ACC112 (cell line): ENCODE results near the gene DIAPH1.
A peak's percentile ranks its signal among the peaks of the same experiment; 100 is the strongest.

Experiments used
- H2AFZ ChIP-seq: fragments of 200-600 bp; sonication (generic); one replicate; pipeline ENCODE4 v1.6.0; 2017; ENCODE audit warnings: antibody characterized with exemption, low read length; ENCODE audit not compliant: unreplicated experiment
- H3K27ac ChIP-seq: fragments of 200-600 bp; sonication (generic); 2 replicates; pipeline ENCODE4 v1.5.1; 2014; ENCODE audit warnings: low read depth, mild to moderate bottlenecking, antibody characterized with exemption, low read length, moderate library complexity
- H3K27me3 ChIP-seq: fragments of 200-600 bp; sonication (generic); 2 replicates; pipeline ENCODE4 v1.6.1; 2014; ENCODE audit warnings: mild to moderate bottlenecking, antibody characterized with exemption, low read length, moderate library complexity, mixed read lengths; ENCODE audit not compliant: insufficient read depth
- H3K36me3 ChIP-seq: fragments of 200-600 bp; sonication (generic); 2 replicates; pipeline ENCODE4 v1.6.1; 2016; ENCODE audit warnings: mild to moderate bottlenecking, antibody characterized with exemption, low read length, moderate library complexity, mixed read lengths; ENCODE audit not compliant: insufficient read depth
- H3K4me1 ChIP-seq: fragments of 200-600 bp; sonication (generic); one replicate; pipeline ENCODE4 v1.6.1; 2016; ENCODE audit warnings: low read length, mixed read lengths; ENCODE audit not compliant: insufficient read depth, unreplicated experiment, control insufficient read depth
- H3K4me3 ChIP-seq: fragments of 200-600 bp; sonication (generic); 2 replicates; pipeline ENCODE4 v1.5.1; 2014; ENCODE audit warnings: mild to moderate bottlenecking, low read depth, low read length
- H3K79me2 ChIP-seq: fragments of 200-600 bp; sonication (generic); one replicate; pipeline ENCODE4 v1.6.0; 2016; ENCODE audit warnings: low read length; ENCODE audit not compliant: control insufficient read depth, unreplicated experiment, insufficient read depth

Gene DIAPH1

DNA sequence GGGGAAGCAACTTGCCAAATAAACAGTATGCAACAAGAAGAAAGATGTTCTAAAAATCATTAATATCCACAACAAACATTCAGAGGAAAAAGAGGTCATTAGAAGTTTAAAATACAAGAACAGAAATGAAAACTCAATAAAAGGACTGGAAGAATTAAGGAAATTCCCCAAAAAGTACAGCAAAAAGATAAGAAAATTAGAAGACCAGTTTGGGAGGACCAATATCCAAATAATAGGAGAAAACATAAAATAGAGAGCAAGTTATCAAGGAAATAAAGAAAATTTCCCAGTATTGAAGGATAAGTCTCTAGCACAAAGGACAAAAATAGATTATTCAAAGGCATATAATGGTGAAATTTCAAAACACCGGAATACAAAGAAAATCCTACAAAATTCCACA, 21.9 kb downstream of the DIAPH1 start:
- Histone ChIP-seq H2AFZ (no peak overlapping the region), H3K4me1 (peaks cover 29% of the 10 kb centered on the region), H3K27ac (no peak overlapping the region), H3K4me3 (no peak overlapping the region), H3K36me3 (no peaks in the 10 kb centered on the region), H3K27me3 (no peaks in the 10 kb centered on the region), H3K79me2 (peaks cover 51% of the 10 kb centered on the region)

- H3K27ac ChIP-seq: no peak overlapping the region
- peaks cover 30% of the 10 kb centered on the region for H3K79me2 ChIP-seq
- no peak overlapping the region for H2AFZ ChIP-seq
- H3K4me3 ChIP-seq: no peak overlapping the region
- peaks cover 10% of the 10 kb centered on the region; the same call in 1 of the 2 replicates for H3K36me3 ChIP-seq
- peaks cover 5% of the 10 kb centered on the region for H3K4me1 ChIP-seq
- H3K27me3 ChIP-seq: no peaks in the 10 kb centered on the region
Measured at GRCh38 chr5:141590127-141590526, 28.7 kb downstream of the DIAPH1 start.

DNA sequence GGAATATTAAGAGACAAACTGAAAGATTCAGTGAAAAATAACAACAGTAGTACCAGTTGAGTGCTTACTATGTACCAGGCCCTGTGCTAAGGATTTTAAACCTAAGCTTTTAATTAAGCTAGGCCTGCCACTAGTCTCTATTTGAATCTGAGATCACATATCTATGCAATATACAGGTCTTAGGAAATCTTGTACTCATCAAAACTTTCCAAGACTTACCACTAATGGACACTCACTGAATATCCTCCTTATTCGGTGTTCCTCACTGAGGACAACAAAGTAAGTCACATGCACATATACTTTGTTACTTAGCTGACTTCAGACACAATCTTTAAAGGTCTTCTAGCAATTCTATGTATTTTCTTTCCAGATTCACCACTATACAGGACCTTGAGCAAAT, 32.6 kb downstream of the DIAPH1 start:
- Histone ChIP-seq H2AFZ (no peak overlapping the region), H3K27me3 (no peaks in the 10 kb centered on the region), H3K4me3 (no peak overlapping the region), H3K36me3 (peaks cover 24% of the 10 kb centered on the region), H3K4me1 (no peaks in the 10 kb centered on the region), H3K79me2 (peaks cover 28% of the 10 kb centered on the region), H3K27ac (no peak overlapping the region)

DNA sequence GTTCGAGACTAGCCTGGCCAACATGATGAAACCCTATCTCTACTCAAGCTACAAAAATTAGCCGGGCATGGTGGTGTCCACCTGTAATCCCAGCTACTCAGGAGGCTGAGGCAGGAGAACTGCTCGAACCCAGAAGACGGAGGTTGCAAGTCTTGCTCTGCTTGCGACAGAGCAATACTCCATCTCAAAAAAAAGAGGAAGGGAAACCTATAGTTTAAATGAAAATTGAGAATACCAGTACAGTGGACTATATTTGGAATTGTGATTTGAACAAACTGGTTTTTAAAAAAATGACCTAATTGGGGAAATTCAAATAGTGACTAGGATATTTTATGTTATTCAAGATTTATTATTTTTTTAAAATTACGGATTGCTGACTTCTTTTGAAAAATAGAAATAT, 33.2 kb downstream of the DIAPH1 start:
- Histone ChIP-seq H3K4me3 (no peak overlapping the region), H3K79me2 (peaks cover 22% of the 10 kb centered on the region), H3K27me3 (no peaks in the 10 kb centered on the region), H2AFZ (no peak overlapping the region), H3K27ac (no peak overlapping the region), H3K36me3 (peaks cover 30% of the 10 kb centered on the region), H3K4me1 (no peaks in the 10 kb centered on the region)

DNA sequence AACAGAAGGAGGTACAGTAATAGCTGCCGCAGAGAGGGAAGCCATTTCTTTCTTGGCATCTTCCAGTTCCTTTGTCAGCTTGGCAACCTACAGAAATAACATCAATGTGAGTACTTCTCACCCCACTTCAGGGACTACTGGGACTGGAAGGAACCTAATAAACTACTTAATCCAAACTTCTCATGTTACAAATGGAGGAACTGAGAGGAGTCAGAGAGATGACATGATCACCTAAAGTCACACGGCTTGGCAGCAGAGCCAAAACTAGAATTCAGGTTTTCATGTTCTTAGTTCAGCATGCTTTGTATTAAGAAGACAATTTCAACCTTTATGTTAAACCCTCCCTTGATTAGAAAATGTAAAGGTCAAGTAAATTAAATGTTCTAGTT, 44.7 kb downstream of the DIAPH1 start:
- Histone ChIP-seq H3K4me1 (no peaks in the 10 kb centered on the region), H3K27ac (no peak overlapping the region), H3K36me3 (peaks cover 22% of the 10 kb centered on the region; the same call in 1 of the 2 replicates), H3K27me3 (no peaks in the 10 kb centered on the region), H3K4me3 (no peak overlapping the region), H3K79me2 (no peaks in the 10 kb centered on the region), H2AFZ (no peak overlapping the region)

- H3K4me1 ChIP-seq: no peaks in the 10 kb centered on the region
- no peaks in the 10 kb centered on the region for H3K27me3 ChIP-seq
- no peak overlapping the region for H2AFZ ChIP-seq
- peaks cover 22% of the 10 kb centered on the region; the same call in 1 of the 2 replicates for H3K36me3 ChIP-seq
- H3K79me2 ChIP-seq: no peaks in the 10 kb centered on the region
- no peak overlapping the region for H3K4me3 ChIP-seq
- no peak overlapping the region for H3K27ac ChIP-seq
Measured at GRCh38 chr5:141573489-141574121, 45.2 kb downstream of the DIAPH1 start.

DNA sequence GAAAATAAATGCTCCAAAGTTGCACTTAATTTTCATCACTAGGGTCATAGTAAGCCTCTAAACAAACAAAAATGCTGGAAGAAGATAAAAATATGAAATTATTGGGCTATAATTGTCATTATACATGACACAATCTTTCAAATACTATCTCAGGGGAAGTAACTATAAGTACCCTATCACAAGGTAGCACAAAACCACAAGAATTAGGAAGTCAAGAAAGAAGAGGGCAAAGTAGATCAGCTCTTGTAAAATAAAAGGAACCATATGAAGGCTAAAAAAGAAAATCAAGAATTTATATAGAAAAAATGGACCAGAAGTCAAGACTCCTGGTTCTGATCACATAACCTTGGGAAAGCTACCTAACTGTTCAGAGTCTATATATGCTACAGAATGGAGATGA, 48.1 kb downstream of the DIAPH1 start:
- Histone ChIP-seq H3K4me3 (no peak overlapping the region), H3K27ac (no peak overlapping the region), H3K4me1 (peaks cover 15% of the 10 kb centered on the region), H3K36me3 (no peaks in the 10 kb centered on the region), H3K27me3 (no peaks in the 10 kb centered on the region), H2AFZ (no peak overlapping the region), H3K79me2 (no peaks in the 10 kb centered on the region)

DNA sequence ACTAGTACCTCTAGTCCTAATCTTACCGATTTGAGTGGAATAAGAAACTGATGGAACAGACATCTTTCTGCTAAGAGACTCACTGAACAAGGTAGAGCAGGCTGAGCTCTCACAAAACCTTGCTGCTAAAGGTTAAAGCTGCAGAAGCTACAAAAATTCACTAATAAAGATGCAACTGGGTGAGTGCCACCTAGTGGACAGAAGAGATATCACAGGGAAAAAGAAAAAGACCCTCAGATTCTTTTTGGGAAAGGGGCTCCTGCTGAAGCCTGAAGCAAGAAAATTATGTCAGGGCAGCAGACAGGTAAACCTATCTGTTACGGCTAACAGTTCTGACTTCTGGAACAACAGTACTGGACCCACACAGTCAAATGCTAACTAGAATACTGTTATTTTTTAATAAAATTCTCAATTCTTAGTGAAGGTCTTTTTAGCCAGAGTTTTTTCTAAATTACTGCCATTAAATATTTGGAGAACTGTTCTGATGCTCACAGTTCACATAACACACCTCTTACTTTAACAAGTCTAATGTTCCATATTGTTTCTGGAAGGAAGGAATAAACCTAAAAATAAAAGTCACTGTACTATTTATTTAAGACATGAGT, 51.2 kb downstream of the DIAPH1 start:
- Histone ChIP-seq H3K36me3 (peaks cover 6% of the 10 kb centered on the region), H3K27me3 (no peaks in the 10 kb centered on the region), H3K79me2 (no peaks in the 10 kb centered on the region), H3K4me1 (peaks cover 25% of the 10 kb centered on the region), H3K4me3 (no peak overlapping the region), H3K27ac (no peak overlapping the region), H2AFZ (no peak overlapping the region)

GRCh38 chr5:141565826-141566570, 52.8 kb downstream of the DIAPH1 start:
- no peak overlapping the region for H3K4me3 ChIP-seq
- no peaks in the 10 kb centered on the region for H3K79me2 ChIP-seq
- H3K27ac ChIP-seq: peak overlapping the region; percentile 77
- H3K27me3 ChIP-seq: no peaks in the 10 kb centered on the region
- H2AFZ ChIP-seq: no peak overlapping the region
- H3K36me3 ChIP-seq: peaks cover 6% of the 10 kb centered on the region
- H3K4me1 ChIP-seq: peaks cover 25% of the 10 kb centered on the region

DNA sequence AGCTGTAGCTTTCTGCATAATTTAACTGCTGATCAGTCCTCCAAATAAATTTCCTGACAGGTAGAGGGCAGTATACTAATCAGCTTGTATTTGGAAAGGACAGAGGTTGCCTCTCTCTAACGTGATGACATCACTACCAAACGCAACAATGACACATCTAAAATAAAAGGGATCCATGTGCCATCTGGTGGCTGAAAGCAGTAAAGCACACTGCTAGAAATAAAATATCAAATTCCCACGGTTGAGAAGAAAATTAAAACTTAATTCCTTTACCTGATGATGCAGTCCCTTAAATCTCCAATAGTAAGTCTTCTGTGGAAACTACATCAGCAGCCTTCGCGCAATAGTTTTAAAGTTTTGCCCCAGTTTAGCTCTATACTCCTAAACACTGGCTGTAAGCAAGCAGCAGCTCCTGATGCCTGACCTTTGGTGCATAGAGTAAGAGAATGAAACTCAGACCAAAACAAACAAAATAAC, 54.5 kb downstream of the DIAPH1 start:
- Histone ChIP-seq H3K27ac (peak overlapping the region; percentile 77), H3K27me3 (no peaks in the 10 kb centered on the region), H2AFZ (no peak overlapping the region), H3K4me1 (peaks cover 39% of the 10 kb centered on the region), H3K36me3 (peaks cover 6% of the 10 kb centered on the region), H3K79me2 (no peaks in the 10 kb centered on the region), H3K4me3 (no peak overlapping the region)
